IMR-90 (cell line): ENCODE measurements around the gene PAX1. TPM values are rescaled to one million over a fixed set of nuclear protein-coding genes. Genes with fewer than 3 reads are reported as not detected.

Experiments used
- ATAC-seq: fragments of 200-7000 bp; cut with Tn5 transposase; 2 replicates; pipeline ENCODE4 v1.9.1; 2020; ENCODE audit warnings: low read depth, mild to moderate bottlenecking, moderate library complexity
- BruUV-seq: library from RNA; stranded (reverse); fragments of 400-500 nt; replicated peaks from 2 replicates; lab custom pipeline; 2021; lab: Mats Ljungman, UMichigan
- CTCF ChIA-PET: fragments of 300-600 bp; formaldehyde crosslinking; extraction: SDS; loops from one replicate; lab custom pipeline; 2021; ENCODE audit warnings: antibody characterized with exemption; lab: Yijun Ruan, JAX
- POLR2A ChIA-PET: fragments of 300-600 bp; sonication (Branson Sonifier 250); formaldehyde crosslinking; loops from one replicate; lab custom pipeline; 2022; ENCODE audit warnings: antibody characterized with exemption; ENCODE audit not compliant: unreplicated experiment; lab: Charles Lee
- DNase-seq: peaks from one replicate; pipeline ENCODE4 v3.0.0; 2013
- H2AFZ ChIP-seq: replicated peaks from 2 replicates; pipeline ENCODE3; 2013; ENCODE audit warnings: low read length, mild to moderate bottlenecking; ENCODE audit not compliant: poor library complexity
- H2AK5ac ChIP-seq: 2 replicates; pipeline ENCODE4 v1.6.1; 2013; ENCODE audit warnings: low read depth, low read length, inconsistent platforms
- H2AK9ac ChIP-seq: replicated peaks from 2 replicates; pipeline ENCODE3; 2013; ENCODE audit warnings: mild to moderate bottlenecking, low read depth, low read length, moderate library complexity; ENCODE audit not compliant: poor library complexity
- H2BK120ac ChIP-seq: 2 replicates; pipeline ENCODE4 v1.6.1; 2013; ENCODE audit warnings: low read depth, low read length, inconsistent platforms
- H2BK15ac ChIP-seq: 3 replicates; pipeline ENCODE4 v1.6.1; 2013; ENCODE audit warnings: low read depth, low read length, inconsistent platforms
- H2BK20ac ChIP-seq: 2 replicates; pipeline ENCODE4 v1.6.1; 2013; ENCODE audit warnings: low read depth, mild to moderate bottlenecking, inconsistent platforms, low read length, moderate library complexity
- H2BK5ac ChIP-seq: 2 replicates; pipeline ENCODE4 v1.6.1; 2013; ENCODE audit warnings: mild to moderate bottlenecking, low read depth, low read length, inconsistent platforms; ENCODE audit not compliant: poor library complexity, severe bottlenecking
- H3K14ac ChIP-seq: replicated peaks from 2 replicates; pipeline ENCODE4 v1.6.1; 2013; ENCODE audit warnings: low read depth, low read length, inconsistent platforms
- H3K18ac ChIP-seq: 2 replicates; pipeline ENCODE4 v1.6.1; 2013; ENCODE audit warnings: low read depth, low read length, control low read depth
- H3K23ac ChIP-seq: 2 replicates; pipeline ENCODE4 v1.6.1; 2013; ENCODE audit warnings: low read depth, low read length, inconsistent platforms
- H3K27ac ChIP-seq: 2 replicates; pipeline ENCODE4 v1.5.1; 2013; ENCODE audit warnings: mild to moderate bottlenecking, control low read depth, low read length; ENCODE audit not compliant: insufficient read depth
- H3K27me3 ChIP-seq: 2 replicates; pipeline ENCODE4 v1.6.1; 2013; ENCODE audit warnings: low read length; ENCODE audit not compliant: control insufficient read depth, insufficient read depth
- H3K36me3 ChIP-seq: 2 replicates; pipeline ENCODE4 v1.6.1; 2013; ENCODE audit warnings: low read length, mixed read lengths; ENCODE audit not compliant: control insufficient read depth, insufficient read depth
- H3K4ac ChIP-seq: 2 replicates; pipeline ENCODE4 v1.6.1; 2013; ENCODE audit warnings: low read depth, low read length, inconsistent platforms
- H3K4me1 ChIP-seq: 2 replicates; pipeline ENCODE4 v1.6.1; 2013; ENCODE audit warnings: low read length, mixed read lengths; ENCODE audit not compliant: control insufficient read depth, insufficient read depth
- H3K4me2 ChIP-seq: 2 replicates; pipeline ENCODE4 v1.6.1; 2013; ENCODE audit warnings: low read depth, mild to moderate bottlenecking, control low read depth, low read length, moderate library complexity
- H3K4me3 ChIP-seq: 2 replicates; pipeline ENCODE4 v1.5.1; 2013; ENCODE audit warnings: low read depth, mild to moderate bottlenecking, control low read depth, low read length, moderate library complexity; ENCODE audit not compliant: insufficient read depth
- H3K56ac ChIP-seq: 2 replicates; pipeline ENCODE4 v1.6.1; 2013; ENCODE audit warnings: low read length, inconsistent platforms; ENCODE audit not compliant: insufficient read depth; ENCODE audit errors: extremely low read depth
- H3K79me1 ChIP-seq, 2 experiments: 2 replicates each; pipeline ENCODE4 v1.6.1; 2013; ENCODE audit warnings: low read length in 2 of 2, inconsistent platforms in 1 of 2, low read depth in 1 of 2
- H3K9ac ChIP-seq: 2 replicates; pipeline ENCODE4 v1.6.1; 2013; ENCODE audit warnings: low read depth, low read length, control low read depth
- H3K9me1 ChIP-seq: 2 replicates; pipeline ENCODE4 v1.6.1; 2013; ENCODE audit warnings: low read length, inconsistent platforms; ENCODE audit not compliant: insufficient read depth
- H3K9me3 ChIP-seq: 2 replicates; pipeline ENCODE4 v1.6.1; 2013; ENCODE audit warnings: low read length; ENCODE audit not compliant: control insufficient read depth, insufficient read depth
- H4K20me1 ChIP-seq: 2 replicates; pipeline ENCODE4 v1.6.1; 2013; ENCODE audit warnings: low read length, inconsistent platforms; ENCODE audit not compliant: insufficient read depth
- H4K5ac ChIP-seq: 2 replicates; pipeline ENCODE4 v1.6.1; 2013; ENCODE audit warnings: mild to moderate bottlenecking, low read depth, low read length, control low read depth
- H4K8ac ChIP-seq, 2 experiments: 2 replicates each; pipeline ENCODE4 v1.6.1; 2013; ENCODE audit warnings: low read depth in 2 of 2, low read length in 2 of 2, control low read depth in 1 of 2, inconsistent platforms in 1 of 2
- H4K91ac ChIP-seq: 2 replicates; pipeline ENCODE4 v1.6.1; 2013; ENCODE audit warnings: low read depth, low read length, inconsistent platforms; ENCODE audit not compliant: insufficient read depth
- BHLHE40 ChIP-seq: fragments of 150-350 bp; IDR thresholded peaks from 2 replicates; pipeline ENCODE4 v1.6.1; 2016; ENCODE audit warnings: mild to moderate bottlenecking, low read depth, low read length
- CEBPB ChIP-seq: IDR thresholded peaks from 2 replicates; pipeline ENCODE4 v1.6.1; 2012; ENCODE audit warnings: low read depth, low read length, improper control_type of control experiment
- CHD1 ChIP-seq: IDR thresholded peaks from 2 replicates; pipeline ENCODE4 v1.6.1; 2012; ENCODE audit warnings: low read depth, low read length, improper control_type of control experiment
- CTCF ChIP-seq: conservative IDR thresholded peaks from 2 replicates; pipeline ENCODE4 v1.5.1; 2012; ENCODE audit warnings: mild to moderate bottlenecking, low read depth, low read length, improper control_type of control experiment
- FOS ChIP-seq: fragments of 150-350 bp; IDR thresholded peaks from 2 replicates; pipeline ENCODE4 v1.6.1; 2016; ENCODE audit warnings: low read depth, low read length
- MAFK ChIP-seq: IDR thresholded peaks from 2 replicates; pipeline ENCODE4 v1.6.1; 2012; ENCODE audit warnings: low read depth, low read length, improper control_type of control experiment
- MXI1 ChIP-seq: IDR thresholded peaks from 2 replicates; pipeline ENCODE4 v1.6.1; 2012; ENCODE audit warnings: low read depth, mild to moderate bottlenecking, low read length, moderate library complexity, borderline replicate concordance
- NFE2L2 ChIP-seq: fragments of 150-350 bp; IDR thresholded peaks from 2 replicates; pipeline ENCODE4 v1.6.1; 2016; ENCODE audit warnings: low read depth, mild to moderate bottlenecking, low read length
- POLR2A ChIP-seq: IDR thresholded peaks from 2 replicates; pipeline ENCODE4 v1.6.1; 2012; ENCODE audit warnings: mild to moderate bottlenecking, low read depth, low read length
- RAD21 ChIP-seq: IDR thresholded peaks from 2 replicates; pipeline ENCODE4 v1.6.1; 2012; ENCODE audit warnings: low read length, improper control_type of control experiment
- SMC3 ChIP-seq: fragments of 150-350 bp; IDR thresholded peaks from 2 replicates; pipeline ENCODE4 v1.6.1; 2016; ENCODE audit warnings: low read depth, mild to moderate bottlenecking, antibody characterized with exemption, low read length, moderate library complexity
- USF2 ChIP-seq: fragments of 150-350 bp; IDR thresholded peaks from 2 replicates; pipeline ENCODE4 v1.6.1; 2017; ENCODE audit warnings: mild to moderate bottlenecking, antibody characterized with exemption, low read length, low read depth
- WGBS, 2 experiments: methylation state at CpG; one replicate each; pipeline versions ENCODE4 v1.1.5 to v1.1.7; 2013; ENCODE audit warnings: missing lambda C conversion rate in 2 of 2; ENCODE audit not compliant: insufficient read length in 1 of 2; ENCODE audit errors: extremely low coverage in 2 of 2; 5-methylcytosine and 5-hydroxymethylcytosine counted together
- dilution Hi-C: fragments of 300-500 bp; cut with HindIII; formaldehyde crosslinking; loops from one replicate; pipeline ENCODE4 v1.14.3; 2018; ENCODE audit warnings: low sequenced_read_pairs; ENCODE audit not compliant: unreplicated experiment
- in situ Hi-C: fragments of 300-500 bp; cut with MboI; formaldehyde crosslinking; loops from 3 replicates; pipeline ENCODE4 v1.14.3; 2019; ENCODE audit warnings: low sequenced_read_pairs, inconsistent platforms, mixed read lengths
- intact Hi-C: fragments of 100-400 bp; cut with micrococcal nuclease; formaldehyde crosslinking; loops from 2 replicates; pipeline ENCODE4 v1.10.0; 2022
- polyA plus RNA-seq, 3 experiments: library from polyadenylated mRNA; depleted of rRNA; stranded (reverse); fragments of >200 nt; gene quantifications; 2 replicates each; pipeline ENCODE4 v1.2.3, GENCODE V29; 2012; ENCODE audit warnings: low replicate concordance in 1 of 3
- total RNA-seq: library from RNA; depleted of rRNA; stranded (reverse); fragments of >200 nt; gene quantifications from 2 replicates; pipeline ENCODE4 v1.2.3, GENCODE V29; 2012

PAX1 gene
- total and polyA plus RNA-seq, 2 of the 4 experiments (the other 2 are of a cell fraction): not detected

DNA sequence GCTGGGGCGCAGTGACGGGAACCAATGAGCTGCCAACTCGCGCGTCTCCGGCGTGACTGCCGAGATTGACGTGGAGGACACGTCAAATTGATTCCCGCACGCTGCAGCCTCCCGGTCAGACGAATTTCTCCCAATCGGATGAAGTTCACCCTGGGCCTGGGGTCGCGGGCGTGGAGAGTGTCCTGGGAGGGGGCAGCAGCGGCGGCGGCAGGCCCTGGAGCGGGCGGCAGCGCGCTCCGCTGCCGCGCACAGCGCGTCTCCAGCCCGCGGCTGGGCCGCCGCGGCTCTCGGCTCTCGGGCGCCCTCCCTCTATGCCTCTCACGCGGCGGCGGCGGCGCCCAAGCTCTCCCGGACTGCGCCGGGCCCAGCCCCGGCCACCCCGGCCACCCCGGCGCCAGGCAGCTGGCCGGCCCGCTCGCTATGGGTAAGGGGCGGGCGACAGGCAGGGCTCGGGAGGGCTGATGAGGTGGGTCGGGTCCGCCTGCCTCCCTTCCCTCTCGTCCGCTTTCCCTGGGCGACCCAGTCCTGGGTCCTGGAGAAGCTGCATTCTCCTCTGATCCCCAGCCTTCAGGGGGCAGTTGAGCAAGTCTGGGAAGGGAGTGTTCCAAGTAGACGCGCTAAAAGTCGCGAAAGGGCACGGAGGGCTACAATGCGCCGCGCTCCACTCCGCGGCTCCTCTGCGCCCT lies at the start of gene PAX1 (continued):
- TF ChIP-seq FOS (no peak), MAFK (no peak)

DNA sequence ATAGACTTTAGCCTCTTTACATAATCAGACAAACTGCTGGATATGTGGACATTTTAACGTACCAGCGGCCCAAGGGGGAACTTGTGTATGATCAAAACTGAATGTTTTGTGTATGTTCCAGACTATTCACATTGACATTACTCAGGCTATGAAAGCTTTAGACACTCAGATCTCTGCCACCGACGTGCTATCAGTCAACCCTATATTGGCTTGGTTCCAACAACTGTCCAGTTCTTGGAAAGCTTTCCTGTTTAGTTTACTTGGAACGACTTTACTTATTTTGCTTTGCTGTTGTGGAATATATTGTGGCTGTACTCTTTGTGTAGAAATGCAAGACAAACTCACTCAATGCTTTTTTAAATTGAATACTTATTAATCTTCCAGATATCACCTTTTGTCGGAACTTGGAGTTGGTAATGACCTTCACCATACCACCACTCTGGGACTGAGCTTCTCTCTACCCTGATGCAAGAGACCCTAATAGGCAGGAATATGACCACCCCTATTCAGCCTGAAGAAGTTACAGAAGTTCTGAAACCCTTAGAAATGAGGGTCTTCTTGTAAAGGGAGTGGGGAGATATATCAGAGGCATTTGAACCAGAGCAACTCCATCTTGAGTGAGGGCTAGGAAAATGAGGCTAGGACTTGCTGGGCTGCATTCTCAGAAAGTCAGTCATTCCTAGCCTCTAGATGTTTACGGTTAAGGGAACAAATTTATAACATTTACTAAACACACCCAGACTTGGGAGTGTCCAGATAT lies 49.0 kb upstream of the PAX1 start:
- Histone ChIP-seq H3K36me3 (no peaks in the 10 kb centered on the region), H3K14ac (no peak overlapping the region), H3K56ac (no peak overlapping the region), H3K9me3 (no peaks in the 10 kb centered on the region; the same call in 1 of the 2 replicates), H3K4me1 (no peaks in the 10 kb centered on the region), H3K9me1 (no peaks in the 10 kb centered on the region), H4K8ac (no peak overlapping the region), H3K27ac (no peak overlapping the region), H3K23ac (no peak overlapping the region), H2AFZ (no peak overlapping the region), H3K4me3 (no peak overlapping the region), H4K20me1 (no peaks in the 10 kb centered on the region), H3K4me2 (no peak overlapping the region), H2BK5ac (no peak overlapping the region), H3K4ac (no peak overlapping the region), H2BK15ac (no peak overlapping the region), H3K79me1 (no peaks in the 10 kb centered on the region), H4K91ac (no peak overlapping the region), H2BK120ac (no peak overlapping the region), H2AK5ac (no peak overlapping the region), H4K5ac (no peak overlapping the region), H3K9ac (no peak overlapping the region), H3K18ac (no peak overlapping the region), H2BK20ac (no peak overlapping the region), H3K27me3 (no peaks in the 10 kb centered on the region), H2AK9ac (no peak overlapping the region)
- ChIA-PET POLR2A (no interaction called here), CTCF (no interaction called here)
- BruUV-seq: no TSS peak
- in situ Hi-C loops (no loop called here), intact Hi-C loops (no loop called here), dilution Hi-C loops (no loop called here)
- WGBS, 2 experiments: no CpG with 5 or more reads among the region's 7 CpGs
- ATAC-seq (no peak), DNase-seq (no peak)
- no peak for TF ChIP-seq USF2
- no peak for TF ChIP-seq SMC3
- TF ChIP-seq FOS: no peak
- no peak for TF ChIP-seq POLR2A
- TF ChIP-seq CHD1: no peak
- no peak for TF ChIP-seq CEBPB
- no peak for TF ChIP-seq MAFK
- TF ChIP-seq MXI1: no peak
- no peak for TF ChIP-seq NFE2L2
- TF ChIP-seq BHLHE40: no peak
- TF ChIP-seq CTCF: no peak
- no peak for TF ChIP-seq RAD21
